ENCODE measurements around the gene RIC3. TPM values are rescaled to one million over a fixed set of nuclear protein-coding genes. Genes with fewer than 3 reads are reported as not detected.

RIC3 gene
- total RNA-seq, 4 donors from 2014 or later = 11.8 to 28.2 (median 18.9) TPM

DNA sequence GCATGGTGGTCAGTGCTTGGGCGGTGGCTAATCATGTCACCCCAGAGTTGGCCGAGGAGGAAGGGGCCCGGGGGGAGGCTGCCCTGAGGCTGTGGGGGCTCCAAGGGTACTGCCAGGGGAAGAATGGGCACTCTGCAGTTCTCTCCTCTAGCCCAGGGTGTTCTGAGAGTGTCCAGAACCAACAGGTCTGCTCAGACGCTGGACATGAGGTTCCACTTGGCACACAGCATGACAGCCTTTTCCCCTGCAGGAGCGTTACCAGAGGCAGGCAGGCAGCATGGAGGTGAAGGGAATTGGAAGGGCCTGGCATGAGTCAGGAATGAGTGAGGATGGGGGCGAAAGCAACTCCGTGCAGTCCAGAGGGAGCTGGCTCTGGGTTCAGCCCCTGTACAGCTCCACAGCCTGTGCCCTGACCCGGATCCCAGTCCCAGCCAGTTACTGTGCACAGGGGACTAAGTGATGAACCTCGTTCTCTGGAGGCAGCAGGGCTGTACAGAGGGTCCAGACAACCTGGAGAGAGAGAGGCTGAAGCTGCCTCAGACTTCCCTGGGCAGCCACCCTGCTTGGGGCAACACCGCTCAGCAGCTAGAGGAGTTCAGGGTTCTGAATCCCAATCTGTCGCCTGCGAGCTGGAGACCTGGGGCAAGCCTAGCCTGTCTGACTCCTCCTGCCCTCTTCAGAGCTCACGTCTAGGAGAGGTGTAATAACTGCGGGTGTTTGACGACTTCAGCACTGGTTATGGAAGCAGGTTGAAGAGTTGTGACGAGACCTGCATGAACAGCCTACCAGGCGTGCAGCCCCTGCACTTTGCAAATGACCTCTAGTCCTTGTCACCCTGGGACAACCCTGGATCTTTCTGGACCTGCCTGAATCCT lies 102.6 kb downstream of the RIC3 start:
- Histone ChIP-seq H3K9me3 (no peaks in the 10 kb centered on the region), H3K4me3 (no peak overlapping the region), H3K36me3 (no peaks in the 10 kb centered on the region), H3K4me1 (peaks cover 0 to 65% (median 29%) of the 10 kb centered on the region in 4 donors), H3K27ac (no peak overlapping the region), H3K27me3 (no peaks in the 10 kb centered on the region)
- TF ChIP-seq POLR2A (IDR thresholded peaks at IDR 0.05) (no peak), EP300 (IDR thresholded peaks at IDR 0.05) (no peak)
- TF ChIP-seq, protein P1, sequence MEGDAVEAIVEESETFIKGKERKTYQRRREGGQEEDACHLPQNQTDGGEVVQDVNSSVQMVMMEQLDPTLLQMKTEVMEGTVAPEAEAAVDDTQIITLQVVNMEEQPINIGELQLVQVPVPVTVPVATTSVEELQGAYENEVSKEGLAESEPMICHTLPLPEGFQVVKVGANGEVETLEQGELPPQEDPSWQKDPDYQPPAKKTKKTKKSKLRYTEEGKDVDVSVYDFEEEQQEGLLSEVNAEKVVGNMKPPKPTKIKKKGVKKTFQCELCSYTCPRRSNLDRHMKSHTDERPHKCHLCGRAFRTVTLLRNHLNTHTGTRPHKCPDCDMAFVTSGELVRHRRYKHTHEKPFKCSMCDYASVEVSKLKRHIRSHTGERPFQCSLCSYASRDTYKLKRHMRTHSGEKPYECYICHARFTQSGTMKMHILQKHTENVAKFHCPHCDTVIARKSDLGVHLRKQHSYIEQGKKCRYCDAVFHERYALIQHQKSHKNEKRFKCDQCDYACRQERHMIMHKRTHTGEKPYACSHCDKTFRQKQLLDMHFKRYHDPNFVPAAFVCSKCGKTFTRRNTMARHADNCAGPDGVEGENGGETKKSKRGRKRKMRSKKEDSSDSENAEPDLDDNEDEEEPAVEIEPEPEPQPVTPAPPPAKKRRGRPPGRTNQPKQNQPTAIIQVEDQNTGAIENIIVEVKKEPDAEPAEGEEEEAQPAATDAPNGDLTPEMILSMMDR (IDR thresholded peaks at IDR 0.05) = no peak
- DNase-seq (ENCODE audit: low spot score in 2 of 2) = no peak
- WGBS, 2 donors = 87 to 88% methylated on average over 13 to 17 of the region's 17 CpGs

DNA sequence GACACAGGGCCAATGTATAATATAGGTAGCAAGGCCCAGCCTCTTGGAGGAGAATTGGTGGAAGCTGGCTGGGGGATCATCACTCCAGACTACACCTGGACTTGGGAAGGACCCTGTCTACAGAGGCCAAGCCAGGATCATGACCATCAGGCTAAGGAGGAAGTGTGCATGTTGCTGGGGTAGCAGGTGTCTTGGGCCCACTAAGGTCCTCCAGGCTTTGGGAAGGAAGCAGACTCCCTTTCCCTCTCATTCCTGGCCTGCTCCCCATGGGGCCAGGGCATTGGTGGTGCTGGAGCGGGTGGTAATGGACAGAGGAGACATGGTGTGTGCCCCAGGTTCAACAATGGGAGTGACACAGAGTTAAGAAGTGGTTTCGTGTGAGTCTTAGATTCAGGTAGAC lies 103.8 kb downstream of the RIC3 start:
- H3K4me3 ChIP-seq = no peak overlapping the region
- 96 to 100% methylated on average over 2 of the region's 2 CpGs for WGBS, 2 donors
- no peaks in the 10 kb centered on the region for H3K27me3 ChIP-seq
- no peaks in the 10 kb centered on the region for H3K9me3 ChIP-seq
- DNase-seq (ENCODE audit: low spot score in 2 of 2) = no peak
- TF ChIP-seq EP300 (IDR thresholded peaks at IDR 0.05) (no peak), POLR2A (IDR thresholded peaks at IDR 0.05) (no peak)
- TF ChIP-seq, protein P1 (IDR thresholded peaks at IDR 0.05) = no peak
- H3K4me1 ChIP-seq = peaks cover 0 to 69% (median 29%) of the 10 kb centered on the region in 4 donors
- no peak overlapping the region for H3K27ac ChIP-seq
- H3K36me3 ChIP-seq = no peaks in the 10 kb centered on the region

DNA sequence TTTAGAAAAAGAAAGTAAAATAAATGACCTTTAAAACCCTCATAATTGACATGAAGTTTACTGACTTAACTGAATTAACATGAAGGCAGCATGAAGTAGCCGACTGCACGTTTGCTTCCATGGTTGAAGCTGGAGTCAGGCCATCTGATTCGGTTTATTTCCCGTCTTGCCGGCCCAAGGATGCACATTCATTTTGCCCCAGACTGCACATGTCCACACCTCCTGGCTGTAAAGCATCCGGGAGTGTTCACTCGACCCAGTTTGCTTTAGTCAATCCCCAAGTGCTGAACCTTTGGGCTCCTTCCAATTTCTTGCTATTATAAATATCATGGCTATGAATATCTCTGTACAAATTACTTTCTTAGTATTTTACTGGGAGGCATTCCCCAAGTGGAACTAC lies 105.5 kb downstream of the RIC3 start:
- TF ChIP-seq POLR2A (IDR thresholded peaks at IDR 0.05) (no peak), EP300 (IDR thresholded peaks at IDR 0.05) (peak in 1 of 2 donors; percentile 44)
- TF ChIP-seq, protein P1 (IDR thresholded peaks at IDR 0.05) = no peak
- 16 to 29% methylated on average over 7 of the region's 7 CpGs for WGBS, 2 donors
- DNase-seq (ENCODE audit: low spot score in 2 of 2) = peak in 1 of 2 donors; percentile 61
- H3K36me3 ChIP-seq = no peaks in the 10 kb centered on the region
- no peak overlapping the region for H3K4me3 ChIP-seq
- H3K4me1 ChIP-seq = peaks cover 0 to 63% (median 15%) of the 10 kb centered on the region in 4 donors
- H3K27ac ChIP-seq = peak overlapping the region in 2 of 4 donors; percentile 17 to 36
- no peaks in the 10 kb centered on the region for H3K27me3 ChIP-seq
- H3K9me3 ChIP-seq = no peaks in the 10 kb centered on the region

DNA sequence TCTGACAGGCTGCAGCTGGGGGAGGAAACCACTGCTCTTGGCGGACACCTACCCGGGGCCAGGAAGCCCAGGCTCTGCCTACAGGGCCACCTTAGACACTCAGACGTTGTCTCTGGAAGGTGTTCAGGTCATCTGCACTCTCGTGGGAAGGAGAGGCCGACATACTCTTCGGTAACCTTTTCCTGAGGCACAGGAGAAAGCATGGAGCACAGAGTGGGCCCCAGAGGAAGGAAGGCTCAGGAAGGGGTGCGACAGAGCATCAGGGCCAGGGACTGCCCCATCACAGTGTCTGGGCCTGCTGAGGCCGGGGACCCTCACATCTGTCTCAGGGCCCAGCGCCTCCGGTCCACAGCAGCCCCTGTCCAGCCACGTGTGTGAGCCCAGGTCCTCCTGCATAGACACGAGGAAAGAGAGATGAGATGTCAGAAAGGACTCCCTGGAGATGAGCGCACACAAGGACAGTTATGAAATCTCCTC lies 106.0 kb downstream of the RIC3 start:
- Histone ChIP-seq H3K4me3 (no peak overlapping the region), H3K4me1 (peaks cover 0 to 58% (median 11%) of the 10 kb centered on the region in 4 donors), H3K9me3 (no peaks in the 10 kb centered on the region), H3K36me3 (no peaks in the 10 kb centered on the region), H3K27me3 (no peaks in the 10 kb centered on the region), H3K27ac (peak overlapping the region in 1 of 4 donors; percentile 36)
- DNase-seq (ENCODE audit: low spot score in 2 of 2) = no peak
- TF ChIP-seq, protein P1 (IDR thresholded peaks at IDR 0.05) = no peak
- TF ChIP-seq POLR2A (IDR thresholded peaks at IDR 0.05) = no peak
- no peak for TF ChIP-seq EP300 (IDR thresholded peaks at IDR 0.05)
- 74 to 78% methylated on average over 8 to 13 of the region's 13 CpGs for WGBS, 2 donors

Measured in tibial nerve (tissue), 4 donors.